ENCODE results near the gene LIPE. TPM values are rescaled to one million over a fixed set of nuclear protein-coding genes. Genes with fewer than 3 reads are reported as not detected.

Gene LIPE
- total RNA-seq, 4 donors from 2014 or later, result 33.9 to 82.6 (median 51.5) TPM

DNA sequence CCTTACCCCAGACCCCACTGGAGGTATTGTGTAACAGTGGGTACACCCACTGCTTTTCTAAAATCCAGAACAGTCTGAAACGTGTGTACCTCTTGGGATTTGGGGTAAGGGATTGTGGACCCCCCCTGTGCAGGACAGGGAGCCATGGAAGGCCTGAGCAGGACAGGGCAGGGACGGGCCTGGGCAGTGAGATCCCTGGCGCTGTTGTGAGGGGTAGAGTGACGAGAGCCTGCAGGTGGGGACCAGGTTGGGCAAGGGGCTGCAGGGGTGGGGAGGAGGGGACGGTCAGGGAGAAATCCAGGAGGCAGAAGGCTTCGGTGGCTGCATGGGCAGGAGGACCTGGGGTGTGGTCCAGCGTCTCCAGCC, 65.7 kb downstream of the LIPE start:
- no peak overlapping the region for H3K4me3 ChIP-seq
- no peaks in the 10 kb centered on the region for H3K27me3 ChIP-seq
- DNase-seq (ENCODE audit: low spot score in 2 of 2), result no peak
- peaks cover 3% of the 10 kb centered on the region for H3K9me3 ChIP-seq
- H3K4me1 ChIP-seq, result no peaks in the 10 kb centered on the region
- no peak for TF ChIP-seq EP300 (IDR thresholded peaks at IDR 0.05)
- TF ChIP-seq CTCF (IDR thresholded peaks at IDR 0.05), result no peak
- TF ChIP-seq POLR2A (IDR thresholded peaks at IDR 0.05), result no peak
- TF ChIP-seq POLR2AphosphoS5 (IDR thresholded peaks at IDR 0.05), result no peak
- peaks cover 64% of the 10 kb centered on the region for H3K36me3 ChIP-seq
- H3K27ac ChIP-seq, result no peak overlapping the region
- 97% methylated on average over 7 of the region's 7 CpGs for WGBS

GRCh38 chr19:42360787-42361544, 66.2 kb downstream of the LIPE start:
- 89% methylated on average over 11 of the region's 16 CpGs for WGBS
- TF ChIP-seq POLR2A (IDR thresholded peaks at IDR 0.05), result no peak
- TF ChIP-seq POLR2AphosphoS5 (IDR thresholded peaks at IDR 0.05), result no peak
- no peak for TF ChIP-seq EP300 (IDR thresholded peaks at IDR 0.05)
- TF ChIP-seq CTCF (IDR thresholded peaks at IDR 0.05), result no peak
- H3K4me3 ChIP-seq, result no peak overlapping the region
- no peak for DNase-seq (ENCODE audit: low spot score in 2 of 2)
- peaks cover 65% of the 10 kb centered on the region for H3K36me3 ChIP-seq
- no peaks in the 10 kb centered on the region for H3K27me3 ChIP-seq
- no peaks in the 10 kb centered on the region for H3K4me1 ChIP-seq
- no peak overlapping the region for H3K27ac ChIP-seq
- peaks cover 3% of the 10 kb centered on the region for H3K9me3 ChIP-seq

DNA sequence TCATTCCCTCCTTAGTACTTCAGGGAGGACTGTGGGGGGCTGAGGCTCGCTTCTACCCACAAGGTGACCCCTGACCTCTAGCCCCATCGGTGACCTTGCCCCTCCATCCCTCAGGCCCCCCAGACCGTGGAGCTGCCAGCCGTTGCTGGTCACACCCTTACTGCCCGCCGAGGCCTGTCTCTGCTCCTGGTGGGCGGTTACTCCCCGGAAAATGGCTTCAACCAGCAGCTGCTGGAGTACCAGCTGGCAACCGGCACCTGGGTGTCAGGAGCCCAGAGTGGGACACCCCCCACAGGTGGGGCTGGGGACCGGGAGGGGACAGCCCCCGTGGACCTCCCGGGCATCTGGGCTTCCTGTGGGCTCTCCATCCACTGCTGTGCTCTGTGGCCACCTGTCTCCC, 69.9 kb downstream of the LIPE start:
- Histone ChIP-seq H3K27ac (no peak overlapping the region), H3K4me3 (no peak overlapping the region), H3K27me3 (no peaks in the 10 kb centered on the region), H3K9me3 (no peaks in the 10 kb centered on the region), H3K4me1 (no peaks in the 10 kb centered on the region), H3K36me3 (peaks cover 80% of the 10 kb centered on the region)
- 100% methylated on average over 1 of the region's 12 CpGs for whole genome bisulfite sequencing
- no peak for DNase-seq (ENCODE audit: low spot score in 2 of 2)
- TF ChIP-seq POLR2A (IDR thresholded peaks at IDR 0.05) (no peak), POLR2AphosphoS5 (IDR thresholded peaks at IDR 0.05) (no peak), CTCF (IDR thresholded peaks at IDR 0.05) (no peak), EP300 (IDR thresholded peaks at IDR 0.05) (no peak)

- Histone ChIP-seq H3K27ac (no peak overlapping the region), H3K36me3 (peaks cover 79% of the 10 kb centered on the region), H3K4me1 (no peaks in the 10 kb centered on the region), H3K9me3 (no peaks in the 10 kb centered on the region), H3K4me3 (no peak overlapping the region), H3K27me3 (no peaks in the 10 kb centered on the region)
- 98% methylated on average over 7 of the region's 15 CpGs for WGBS
- TF ChIP-seq POLR2AphosphoS5 (IDR thresholded peaks at IDR 0.05) (no peak), CTCF (IDR thresholded peaks at IDR 0.05) (no peak), EP300 (IDR thresholded peaks at IDR 0.05) (no peak), POLR2A (IDR thresholded peaks at IDR 0.05) (no peak)
- DNase-seq (ENCODE audit: low spot score in 2 of 2), result no peak
These were observed 70.5 kb downstream of the LIPE start for GRCh38 chr19:42356686-42357085.

- no peak for DNase-seq (ENCODE audit: low spot score in 2 of 2)
- no peak overlapping the region for H3K27ac ChIP-seq
- 100% methylated on average over 2 of the region's 12 CpGs for WGBS
- no peaks in the 10 kb centered on the region for H3K27me3 ChIP-seq
- H3K9me3 ChIP-seq, result no peaks in the 10 kb centered on the region
- no peaks in the 10 kb centered on the region for H3K4me1 ChIP-seq
- no peak overlapping the region for H3K4me3 ChIP-seq
- peaks cover 78% of the 10 kb centered on the region for H3K36me3 ChIP-seq
- TF ChIP-seq EP300 (IDR thresholded peaks at IDR 0.05), result no peak
- TF ChIP-seq POLR2A (IDR thresholded peaks at IDR 0.05), result no peak
- TF ChIP-seq CTCF (IDR thresholded peaks at IDR 0.05), result no peak
- no peak for TF ChIP-seq POLR2AphosphoS5 (IDR thresholded peaks at IDR 0.05)
These were observed 71.3 kb downstream of the LIPE start for GRCh38 chr19:42355896-42356295.
